DMS 273 (cell line): ENCODE data around the gene AHNAK2.
A peak's percentile ranks its signal among the peaks of the same experiment; 100 is the strongest.
"Not testable (repeated sequence)": the region's sequence is repeated elsewhere in the genome, so short reads cannot be mapped to it uniquely, and the experiment has no call there.

ENCODE experiments used
- DNase-seq: peaks from one replicate; lab custom pipeline; 2025; ENCODE audit not compliant: unreplicated experiment; lab: John Stamatoyannopoulos, UW

AHNAK2 gene

GRCh38 chr14:104954746-104955395 is 23.3 kb downstream of the AHNAK2 start:
- peak; percentile 76 for DNase-seq

GRCh38 chr14:104953896-104954656 is 24.1 kb downstream of the AHNAK2 start:
- no peak for DNase-seq

DNA sequence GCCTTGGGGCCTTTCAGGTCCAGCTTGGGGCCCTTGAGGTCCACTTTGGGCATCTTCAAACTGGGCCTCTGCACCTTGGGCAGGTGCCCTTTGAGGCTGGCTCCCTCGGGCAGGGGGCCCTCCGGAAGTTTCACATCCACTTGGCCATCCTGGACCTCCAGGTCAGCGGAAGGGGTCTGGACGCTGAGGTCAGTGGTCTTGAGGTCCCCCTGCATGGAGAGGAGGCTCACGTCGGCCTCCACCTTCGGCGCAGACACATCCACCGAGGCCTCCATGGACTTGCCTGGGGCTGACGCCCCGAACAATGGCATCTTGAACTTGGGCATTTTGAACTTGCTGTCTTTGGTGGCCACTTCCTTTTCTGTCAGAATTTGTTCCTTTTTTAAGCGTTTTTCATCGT is 25.1 kb downstream of the AHNAK2 start:
- no peak for DNase-seq

DNA sequence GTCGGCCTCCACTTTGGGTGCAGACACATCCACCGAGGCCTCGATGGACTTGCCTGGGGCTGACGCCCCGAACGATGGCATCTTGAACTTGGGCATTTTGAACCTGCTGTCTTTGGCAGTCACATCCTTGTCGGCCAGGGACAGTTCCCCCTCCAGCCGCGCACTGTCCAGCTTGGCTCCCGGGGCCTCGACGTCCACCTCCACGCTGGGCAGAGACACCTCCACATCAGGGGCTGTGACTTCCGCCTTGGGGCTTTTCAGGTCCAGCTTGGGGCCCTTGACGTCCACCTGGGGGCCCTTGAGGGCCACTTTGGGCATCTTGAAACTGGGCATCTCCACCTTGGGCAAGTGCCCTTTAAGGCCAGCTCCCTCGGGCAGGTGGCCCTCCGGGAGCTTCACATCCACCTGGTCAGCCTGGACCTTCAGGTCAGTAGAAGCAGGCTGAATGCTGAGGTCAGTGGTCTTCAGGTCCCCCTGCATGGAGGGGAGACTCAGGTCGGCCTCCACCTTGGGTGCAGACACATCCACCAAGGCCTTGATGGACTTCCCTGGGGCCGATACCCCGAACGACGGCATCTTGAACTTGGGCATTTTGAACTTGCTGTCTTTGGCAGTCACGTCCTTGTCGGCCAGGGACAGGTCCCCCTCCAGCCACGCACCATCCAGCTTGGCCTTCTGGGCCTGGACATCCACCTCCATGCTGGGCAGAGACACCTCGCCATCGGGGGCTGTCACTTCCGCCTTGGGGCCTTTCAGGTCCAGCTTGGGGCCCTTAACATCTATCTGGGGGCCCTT is 26.1 kb downstream of the AHNAK2 start:
- not testable (repeated sequence) for DNase-seq

DNA sequence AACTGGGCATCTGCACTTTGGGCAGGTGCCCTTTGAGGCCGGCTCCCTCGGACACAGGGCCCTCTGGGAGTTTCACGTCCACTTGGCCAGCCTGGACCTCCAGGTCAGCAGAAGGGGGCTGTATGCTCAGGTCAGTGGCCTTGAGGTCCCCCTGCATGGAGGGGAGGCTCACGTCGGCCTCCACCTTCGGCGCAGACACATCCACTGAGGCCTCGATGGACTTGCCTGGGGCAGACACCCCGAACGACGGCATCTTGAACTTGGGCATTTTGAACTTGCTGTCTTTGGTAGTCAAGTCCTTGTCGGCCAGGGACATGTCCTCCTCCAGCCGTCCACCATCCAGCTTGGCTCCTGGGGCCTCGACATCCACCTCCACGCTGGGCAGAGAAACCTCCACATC is 27.5 kb downstream of the AHNAK2 start:
- DNase-seq = not testable (repeated sequence)

DNA sequence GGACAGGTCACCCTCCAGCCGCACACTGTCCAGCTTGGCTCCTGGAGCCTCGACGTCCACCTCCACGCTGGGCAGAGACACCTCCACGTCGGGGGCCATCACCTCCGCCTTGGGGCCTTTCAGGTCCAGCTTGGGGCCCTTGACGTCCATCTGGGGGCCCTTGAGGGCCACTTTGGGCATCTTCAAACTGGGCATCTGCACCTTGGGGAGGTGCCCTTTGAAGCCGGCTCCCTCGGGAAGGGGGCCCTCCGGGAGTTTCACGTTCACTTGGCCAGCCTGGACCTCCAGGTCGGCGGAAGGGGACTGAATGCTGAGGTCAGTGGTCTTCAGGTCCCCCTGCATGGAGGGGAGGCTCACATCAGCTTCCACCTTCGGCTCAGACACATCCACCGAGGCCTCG is 28.2 kb downstream of the AHNAK2 start:
- DNase-seq = no peak

- DNase-seq = not testable (repeated sequence)
Observed at GRCh38 chr14:104949406-104949955, 28.7 kb downstream of the AHNAK2 start.

DNA sequence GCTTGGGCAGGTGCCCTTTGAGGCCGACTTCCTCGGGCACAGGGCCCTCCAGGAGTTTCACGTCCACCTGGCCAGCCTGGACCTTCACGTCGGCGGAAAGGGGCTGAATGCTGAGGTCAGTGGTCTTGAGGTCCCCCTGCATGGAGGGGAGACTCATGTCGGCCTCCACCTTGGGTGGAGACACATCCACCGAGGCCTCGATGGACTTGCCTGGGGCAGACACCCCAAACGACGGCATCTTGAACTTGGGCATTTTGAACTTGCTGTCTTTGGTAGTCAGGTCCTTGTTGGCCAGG is 29.5 kb downstream of the AHNAK2 start:
- no peak for DNase-seq

GRCh38 chr14:104947881-104948735 is 30.1 kb downstream of the AHNAK2 start:
- not testable (repeated sequence) for DNase-seq

GRCh38 chr14:104947201-104947600 is 31.0 kb downstream of the AHNAK2 start:
- DNase-seq = not testable (repeated sequence)

DNA sequence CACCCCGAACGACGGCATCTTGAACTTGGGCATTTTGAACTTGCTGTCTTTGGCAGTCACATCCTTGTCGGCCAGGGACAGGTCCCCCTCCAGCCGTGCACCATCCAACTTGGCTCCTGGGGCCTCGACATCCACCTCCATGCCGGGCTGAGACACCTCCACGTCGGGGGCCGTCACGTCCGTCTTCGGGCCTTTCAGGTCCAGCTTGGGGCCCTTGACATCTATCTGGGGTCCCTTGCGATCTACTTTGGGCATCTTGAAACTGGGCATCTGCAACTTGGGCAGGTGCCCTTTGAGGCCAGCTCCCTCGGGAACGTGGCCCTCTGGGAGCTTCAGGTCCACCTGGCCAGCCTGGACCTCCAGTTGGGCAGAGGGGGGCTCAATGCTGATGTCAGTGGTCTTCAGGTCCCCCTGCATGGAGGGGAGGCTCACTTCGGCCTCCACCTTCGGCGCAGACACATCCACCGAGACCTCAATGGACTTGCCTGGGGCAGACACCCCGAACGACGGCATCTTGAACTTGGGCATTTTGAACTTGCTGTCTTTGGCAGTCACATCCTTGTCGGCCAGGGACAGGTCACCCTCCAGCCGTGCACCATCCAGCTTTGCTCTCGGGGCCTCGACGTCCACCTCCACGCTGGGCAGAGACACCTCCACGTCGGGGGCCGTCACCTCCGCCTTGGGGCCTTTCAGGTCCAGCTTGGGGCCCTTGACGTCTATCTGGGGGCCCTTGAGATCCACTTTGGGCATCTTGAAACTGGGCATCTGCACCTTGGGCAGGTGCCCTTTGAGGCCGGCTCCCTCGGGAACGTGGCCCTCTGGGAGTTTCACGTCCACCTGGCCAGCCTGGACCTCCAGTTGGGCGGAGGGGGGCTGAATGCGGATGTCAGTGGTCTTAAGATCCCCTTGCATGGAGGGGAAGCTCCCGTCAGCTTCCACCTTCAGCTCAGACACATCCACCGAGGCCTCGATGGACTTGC is 31.9 kb downstream of the AHNAK2 start:
- not testable (repeated sequence) for DNase-seq

GRCh38 chr14:104945266-104945665 is 32.9 kb downstream of the AHNAK2 start:
- DNase-seq = not testable (repeated sequence)

- not testable (repeated sequence) for DNase-seq
Observed at GRCh38 chr14:104944436-104945205, 33.6 kb downstream of the AHNAK2 start.

GRCh38 chr14:104944016-104944308 is 34.2 kb downstream of the AHNAK2 start:
- DNase-seq = not testable (repeated sequence)

- DNase-seq = not testable (repeated sequence)
Observed at GRCh38 chr14:104943216-104944015, 34.8 kb downstream of the AHNAK2 start.

DNA sequence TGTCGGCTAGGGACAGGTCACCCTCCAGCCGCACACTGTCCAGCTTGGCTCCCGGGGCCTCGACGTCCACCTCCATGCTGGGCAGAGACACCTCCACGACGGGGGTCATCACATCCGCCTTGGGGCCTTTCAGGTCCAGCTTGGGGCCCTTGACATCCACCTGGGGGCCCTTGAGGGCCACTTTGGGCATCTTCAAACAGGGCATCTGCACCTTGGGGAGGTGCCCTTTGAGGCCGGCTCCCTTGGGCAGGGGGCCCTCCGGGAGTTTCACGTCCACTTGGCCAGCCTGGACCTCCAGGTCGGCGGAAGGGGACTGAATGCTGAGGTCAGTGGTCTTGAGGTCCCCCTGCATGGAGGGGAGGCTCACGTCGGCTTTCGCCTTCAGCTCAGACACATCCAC is 35.6 kb downstream of the AHNAK2 start:
- DNase-seq = no peak

DNA sequence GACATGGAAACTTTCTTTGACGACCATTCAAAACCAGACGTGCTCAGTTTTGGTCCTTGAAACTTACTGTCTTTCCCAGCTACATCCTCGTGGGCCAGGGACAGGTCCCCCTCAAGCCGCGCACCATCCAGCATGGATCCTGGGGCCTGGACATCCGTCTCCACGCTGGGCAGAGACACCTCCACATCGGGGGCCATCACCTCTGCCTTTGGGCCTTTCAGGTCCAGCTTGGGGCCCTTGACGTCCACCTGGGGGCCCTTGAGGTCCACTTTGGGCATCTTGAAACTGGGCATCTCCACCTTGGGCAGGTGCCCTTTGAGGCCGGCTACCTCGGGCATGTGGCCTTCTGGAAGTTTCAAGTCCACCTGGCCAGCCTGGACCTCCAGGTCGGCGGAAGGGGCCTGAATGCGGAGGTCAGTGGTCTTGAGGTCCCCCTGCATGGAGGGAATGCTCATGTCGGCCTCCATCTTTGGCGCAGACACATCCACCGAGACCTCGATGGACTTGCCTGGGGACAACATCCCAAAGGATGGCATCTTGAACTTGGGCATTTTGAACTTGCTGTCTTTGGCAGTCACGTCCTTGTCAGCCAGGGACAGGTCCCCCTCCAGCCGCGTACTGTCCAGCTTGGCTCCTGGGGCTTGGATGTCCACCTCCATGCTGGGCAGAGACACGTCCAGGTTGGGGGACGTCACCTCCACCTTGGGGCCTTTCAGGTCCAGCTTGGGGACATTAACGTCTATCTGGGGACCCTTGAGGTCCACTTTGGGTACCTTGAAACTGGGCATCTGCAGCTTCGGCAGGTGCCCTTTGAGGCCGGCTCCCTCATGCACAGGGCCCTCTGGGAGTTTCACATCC is 36.4 kb downstream of the AHNAK2 start:
- DNase-seq = no peak
